IPS-18c (cell line): ENCODE measurements around the gene PBRM1.
"Not testable (repeated sequence)": the region's sequence is repeated elsewhere in the genome, so short reads cannot be mapped to it uniquely, and the experiment has no call there.

Source experiments
- H3K4me3 ChIP-seq: 2 replicates; pipeline ENCODE4 v1.7.0; 2013; ENCODE audit warnings: low read depth, mild to moderate bottlenecking, low read length, moderate library complexity; ENCODE audit not compliant: insufficient read depth
- H3K9me3 ChIP-seq: one replicate; pipeline ENCODE4 v1.6.1; 2013; ENCODE audit warnings: mild to moderate bottlenecking, low read length, moderate library complexity; ENCODE audit not compliant: control insufficient read depth, insufficient read depth

PBRM1 gene

DNA sequence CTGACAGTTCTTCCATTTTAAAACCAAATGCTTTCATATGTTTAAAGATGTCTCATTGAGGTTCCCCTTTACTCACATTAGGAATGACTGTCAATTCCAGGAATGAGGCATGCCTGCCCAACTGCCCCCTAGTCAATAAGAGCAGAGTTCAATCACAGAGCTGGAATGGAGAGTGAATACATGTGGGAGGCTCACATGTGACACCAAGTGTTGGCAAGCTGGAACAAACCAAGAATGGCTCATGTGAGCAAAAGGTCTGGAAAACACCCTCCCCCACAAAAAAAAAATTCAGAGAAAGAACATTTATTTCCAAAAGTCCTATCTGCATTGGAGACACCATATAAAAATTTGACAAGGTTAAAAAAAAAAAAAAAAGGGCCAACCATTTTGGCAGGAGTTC is 3.7 kb downstream of the PBRM1 start:
- no peaks in the 10 kb centered on the region for H3K9me3 ChIP-seq
- H3K4me3 ChIP-seq, result no peak overlapping the region

DNA sequence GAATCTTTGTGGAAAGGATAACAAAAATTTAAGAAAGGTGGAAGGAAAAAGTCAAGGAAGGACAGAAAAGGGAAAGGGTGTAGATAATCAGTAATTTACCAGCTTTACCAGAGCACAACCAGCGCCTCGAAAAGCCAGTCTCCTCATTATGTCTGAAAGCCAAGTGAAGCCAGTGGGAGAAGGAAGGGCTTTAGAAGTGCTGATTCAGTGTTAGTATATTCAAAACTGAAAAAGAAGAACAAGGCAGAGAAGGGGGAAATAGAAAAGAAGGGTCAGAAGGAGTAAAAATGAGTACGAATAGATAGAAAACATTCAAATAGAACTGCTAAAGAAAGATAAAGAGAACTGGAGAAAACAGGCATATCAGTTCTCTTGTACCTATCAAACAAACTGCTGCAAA is 4.1 kb downstream of the PBRM1 start:
- Histone ChIP-seq H3K4me3 (no peak overlapping the region), H3K9me3 (no peaks in the 10 kb centered on the region)

DNA sequence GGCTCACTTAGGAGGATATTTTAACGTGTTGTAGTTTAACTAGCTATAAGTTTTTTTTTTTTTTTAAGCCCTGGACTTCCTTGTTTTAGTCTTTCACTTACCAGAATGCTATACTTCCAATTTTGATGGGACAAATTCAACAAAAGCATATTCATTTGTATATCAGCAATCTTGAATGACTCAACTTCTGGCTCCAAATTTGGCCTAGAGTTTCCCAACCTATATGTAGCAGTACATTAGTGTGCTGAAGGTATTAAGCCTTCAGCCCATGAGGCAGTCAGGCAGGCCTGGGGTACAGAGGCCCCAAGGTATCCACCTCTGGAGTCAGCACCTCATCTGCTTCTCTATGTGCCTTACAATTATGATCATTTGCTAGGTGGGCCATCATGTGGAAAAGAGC is 5.9 kb downstream of the PBRM1 start:
- Histone ChIP-seq H3K4me3 (no peak overlapping the region), H3K9me3 (no peaks in the 10 kb centered on the region)

DNA sequence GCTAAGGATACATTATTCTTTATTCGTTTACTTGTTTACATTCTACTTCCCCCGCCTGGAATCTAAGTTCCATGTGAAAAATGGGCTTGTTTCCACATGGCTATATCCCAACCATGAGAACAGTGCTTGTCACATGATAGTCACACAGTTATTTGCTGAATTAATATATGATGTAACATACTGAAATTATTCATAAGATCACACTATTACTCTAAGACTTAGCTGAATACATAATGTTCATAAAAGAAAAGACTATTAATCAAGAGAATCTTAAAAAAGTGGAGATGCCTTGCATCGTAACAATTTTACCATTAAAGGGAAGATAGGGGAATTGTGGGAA is 6.5 kb downstream of the PBRM1 start:
- Histone ChIP-seq H3K9me3 (no peaks in the 10 kb centered on the region), H3K4me3 (no peak overlapping the region)

DNA sequence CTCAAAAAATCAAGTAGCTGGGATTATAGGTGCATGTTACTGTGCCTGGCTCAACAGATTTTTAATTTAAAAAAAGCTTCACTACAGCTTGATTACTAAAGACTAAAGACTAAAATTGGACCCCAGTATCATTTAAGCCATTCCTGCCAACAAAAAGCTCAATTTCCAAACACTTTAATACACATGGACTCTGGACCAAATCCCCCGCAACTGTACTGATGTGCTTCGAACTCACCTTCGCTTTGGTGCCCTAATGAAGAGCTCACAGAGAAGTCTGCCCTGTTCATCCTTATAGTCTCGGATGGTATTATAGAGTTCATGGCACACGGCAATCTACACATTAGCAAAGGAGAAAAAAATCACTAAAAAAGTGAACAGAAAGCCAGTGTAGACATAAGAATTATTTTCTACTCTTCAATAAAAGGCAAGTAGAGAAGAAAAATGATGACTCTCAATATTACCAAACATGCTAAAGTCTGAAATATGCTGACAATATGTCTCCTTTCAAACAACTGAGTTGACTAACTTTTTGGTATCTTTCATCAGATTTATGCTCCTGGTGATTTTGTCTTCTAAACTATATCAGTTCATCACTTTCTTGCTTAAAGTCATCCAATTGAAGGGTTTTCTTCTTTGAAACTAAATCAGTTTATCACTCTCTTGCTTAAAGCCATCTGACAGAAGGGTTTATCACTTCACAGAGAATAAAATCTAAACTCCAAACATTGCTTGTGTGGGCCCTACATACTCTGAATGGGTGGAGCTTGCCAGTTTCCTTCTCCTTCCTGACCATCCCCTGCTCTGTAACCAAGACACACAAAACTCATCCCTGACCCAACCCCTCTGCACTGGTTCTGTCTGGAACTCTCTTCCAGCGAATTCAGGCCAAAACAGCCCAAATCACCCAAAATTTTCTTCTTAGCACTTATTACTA is 7.2 kb downstream of the PBRM1 start:
- Histone ChIP-seq H3K9me3 (no peaks in the 10 kb centered on the region), H3K4me3 (no peak overlapping the region)

DNA sequence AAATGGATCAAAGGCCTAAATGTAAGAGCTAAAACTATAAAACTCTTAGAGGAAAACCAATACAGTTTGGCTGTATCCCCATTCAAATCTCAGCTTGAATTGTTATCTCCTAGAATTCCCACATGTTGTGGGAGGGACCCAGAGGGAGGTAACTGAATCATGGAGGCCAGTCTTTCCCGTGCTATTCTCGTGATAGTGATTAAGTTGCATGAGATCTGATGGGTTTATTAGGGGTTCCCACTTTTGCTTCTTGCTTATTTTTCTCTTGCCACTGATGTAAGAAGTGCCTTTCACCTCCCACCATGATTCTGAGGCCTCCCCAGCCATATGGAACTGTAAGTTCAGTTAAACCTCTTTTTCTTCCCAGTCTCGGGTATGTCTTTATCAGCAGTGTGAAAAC is 9.5 kb downstream of the PBRM1 start:
- not testable (repeated sequence) for H3K4me3 ChIP-seq, H3K9me3 ChIP-seq

DNA sequence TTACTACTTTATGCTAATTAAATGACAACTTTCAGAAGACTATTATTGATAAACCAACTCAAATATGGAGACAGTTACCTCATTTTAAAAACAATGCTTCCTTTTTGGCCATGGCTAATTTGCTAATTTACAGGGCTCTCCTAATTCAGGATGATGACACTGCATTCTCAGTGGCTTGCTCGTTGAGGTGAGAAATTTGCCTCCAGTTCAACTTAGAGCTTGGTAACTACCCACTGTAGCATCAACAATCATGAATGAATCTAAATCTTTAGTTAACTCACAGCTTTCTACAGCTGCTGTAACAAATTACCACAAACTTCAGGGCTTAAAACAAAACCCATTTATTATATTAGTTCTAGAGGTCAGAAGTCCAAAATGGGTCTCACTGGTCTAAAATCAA is 14.0 kb downstream of the PBRM1 start:
- Histone ChIP-seq H3K9me3 (no peaks in the 10 kb centered on the region), H3K4me3 (no peak overlapping the region)

DNA sequence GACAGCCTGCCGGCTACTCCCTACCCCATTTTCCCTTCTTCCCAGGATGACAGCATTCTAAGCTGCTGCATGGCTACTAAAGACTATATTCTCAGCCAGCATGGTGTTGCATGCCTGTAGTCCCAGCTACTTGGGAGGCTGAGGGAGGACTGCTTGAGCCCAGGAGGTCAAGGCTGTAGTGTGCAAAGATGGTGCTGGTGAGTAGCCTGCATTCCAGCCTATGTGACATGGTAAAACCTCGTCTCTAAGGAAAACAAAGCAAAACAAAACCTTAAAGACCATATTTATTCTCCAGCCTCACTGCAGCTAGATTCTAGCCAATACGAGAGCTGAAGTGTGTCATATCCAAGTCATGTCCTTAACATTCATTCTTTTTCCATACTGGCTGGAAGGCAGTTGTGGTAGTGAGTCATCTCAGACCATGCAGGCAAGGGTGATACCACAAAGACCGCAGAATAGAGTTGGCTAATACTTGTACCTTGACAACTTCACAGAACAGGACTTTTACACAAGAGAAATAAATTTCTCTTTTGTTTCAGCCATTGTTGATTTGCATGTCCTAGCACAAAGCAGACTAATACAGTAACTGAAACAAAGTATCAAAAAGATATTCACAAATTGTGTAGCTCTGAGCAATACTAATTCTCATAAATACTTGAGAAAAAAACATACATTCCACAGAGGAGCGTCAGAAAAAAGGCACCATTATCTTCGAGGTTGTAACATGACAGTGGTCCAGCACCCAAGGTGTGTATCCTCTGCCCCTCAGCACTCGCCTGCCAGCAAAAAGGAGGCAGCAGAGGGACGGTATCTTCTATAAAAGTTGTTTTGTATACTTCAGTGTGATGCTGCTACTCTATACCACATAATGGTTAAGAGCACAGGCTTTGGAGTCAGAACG is 14.8 kb downstream of the PBRM1 start:
- H3K9me3 ChIP-seq, result no peaks in the 10 kb centered on the region
- no peak overlapping the region for H3K4me3 ChIP-seq

DNA sequence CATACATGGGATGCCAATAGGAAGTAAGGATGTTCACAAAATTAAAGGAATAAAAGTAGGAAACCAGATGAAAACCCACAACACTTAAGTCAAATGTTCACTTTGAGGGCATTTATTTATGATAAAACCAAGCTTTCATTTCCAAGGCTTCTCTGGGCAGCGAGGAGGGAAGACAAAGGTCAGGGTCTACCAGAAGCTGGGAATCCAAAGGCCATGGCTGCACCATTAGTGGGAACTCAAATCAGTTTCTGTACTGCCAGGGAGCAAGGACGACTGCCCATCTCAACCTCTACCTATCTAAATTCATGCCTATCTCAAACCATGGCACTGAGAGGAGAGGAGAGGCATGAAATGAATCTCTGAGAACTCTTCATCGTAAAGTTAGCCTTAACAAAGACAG is 22.6 kb downstream of the PBRM1 start:
- no peak overlapping the region for H3K4me3 ChIP-seq
- no peaks in the 10 kb centered on the region for H3K9me3 ChIP-seq

DNA sequence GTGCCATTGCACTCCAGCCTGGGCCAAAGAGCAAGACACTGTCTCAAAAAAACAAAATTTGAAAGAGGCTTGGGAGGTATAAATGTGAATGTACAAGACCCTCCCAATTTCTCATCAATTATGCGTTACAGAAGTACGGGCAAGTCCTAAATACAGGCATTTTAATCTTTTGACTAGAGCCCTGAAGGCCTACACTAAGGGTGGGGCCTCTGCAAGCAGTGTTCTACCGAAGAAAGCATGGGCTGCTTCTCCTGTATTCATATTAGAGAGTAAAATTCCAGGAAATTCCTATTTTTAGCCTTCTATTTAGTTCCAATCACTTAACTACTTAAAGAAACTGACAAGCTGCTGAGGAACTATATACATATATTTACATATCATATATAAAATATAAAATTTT is 25.7 kb downstream of the PBRM1 start:
- no peak overlapping the region for H3K4me3 ChIP-seq
- H3K9me3 ChIP-seq, result no peaks in the 10 kb centered on the region

DNA sequence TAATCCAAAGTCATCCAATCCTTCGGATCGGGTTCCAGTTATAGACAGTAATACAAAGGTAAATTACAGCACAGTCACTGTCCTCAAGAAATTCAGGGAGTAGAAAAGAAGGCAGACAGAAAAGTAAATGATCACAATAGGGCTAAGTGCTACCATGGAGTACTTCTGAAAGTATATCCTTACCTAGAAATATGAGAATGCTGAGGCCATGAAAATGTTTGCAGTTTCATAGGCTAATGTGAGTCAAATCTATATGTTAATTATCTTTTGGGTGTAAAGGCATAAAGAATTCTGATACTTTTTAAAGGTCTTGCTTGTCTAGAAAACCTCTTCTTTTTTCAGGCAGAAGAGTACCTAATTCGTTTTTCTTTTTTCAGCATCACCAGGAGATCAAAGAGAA is 29.8 kb downstream of the PBRM1 start:
- no peak overlapping the region for H3K4me3 ChIP-seq
- no peaks in the 10 kb centered on the region for H3K9me3 ChIP-seq

DNA sequence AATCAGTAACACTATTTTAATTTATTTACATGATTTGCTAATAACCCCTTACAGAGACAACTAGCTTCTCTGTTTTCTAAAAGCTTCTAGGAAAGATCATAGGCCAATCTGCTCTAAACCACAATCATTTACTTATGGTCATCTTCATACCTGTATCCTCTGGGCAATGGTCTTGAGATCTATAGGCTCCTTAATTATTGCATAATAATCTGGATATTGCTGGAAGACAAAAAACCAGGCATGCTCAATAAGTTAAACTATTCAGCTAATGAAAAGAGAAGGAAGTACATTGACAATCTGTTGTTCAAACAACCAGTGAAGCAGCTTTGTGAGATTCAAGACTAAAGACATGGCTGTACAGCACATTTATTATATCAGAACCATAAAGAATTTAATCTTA is 34.1 kb downstream of the PBRM1 start:
- H3K4me3 ChIP-seq, result no peak overlapping the region

DNA sequence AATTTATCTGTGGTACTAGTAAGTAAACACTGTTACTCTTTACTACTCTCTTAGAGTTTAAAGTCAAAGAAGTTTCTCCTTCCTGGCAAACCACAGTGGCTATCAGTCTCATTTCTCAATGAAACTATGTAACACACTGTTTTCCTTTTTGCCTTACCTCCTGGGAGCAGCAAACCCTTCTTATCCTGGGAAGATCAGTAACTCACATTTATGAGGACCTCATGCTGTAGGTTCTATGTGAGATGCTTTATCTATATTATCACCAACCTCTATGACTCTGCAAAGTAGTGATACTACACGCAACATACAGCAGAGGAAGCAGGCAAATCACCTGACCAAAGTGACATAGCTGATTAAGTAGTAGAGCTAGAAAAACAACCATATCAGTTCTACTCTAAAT is 35.3 kb downstream of the PBRM1 start:
- H3K4me3 ChIP-seq, result no peak overlapping the region
- H3K9me3 ChIP-seq, result no peaks in the 10 kb centered on the region

More for the DNA sequence above, 34.1 kb downstream of the PBRM1 start:
- no peaks in the 10 kb centered on the region for H3K9me3 ChIP-seq

DNA sequence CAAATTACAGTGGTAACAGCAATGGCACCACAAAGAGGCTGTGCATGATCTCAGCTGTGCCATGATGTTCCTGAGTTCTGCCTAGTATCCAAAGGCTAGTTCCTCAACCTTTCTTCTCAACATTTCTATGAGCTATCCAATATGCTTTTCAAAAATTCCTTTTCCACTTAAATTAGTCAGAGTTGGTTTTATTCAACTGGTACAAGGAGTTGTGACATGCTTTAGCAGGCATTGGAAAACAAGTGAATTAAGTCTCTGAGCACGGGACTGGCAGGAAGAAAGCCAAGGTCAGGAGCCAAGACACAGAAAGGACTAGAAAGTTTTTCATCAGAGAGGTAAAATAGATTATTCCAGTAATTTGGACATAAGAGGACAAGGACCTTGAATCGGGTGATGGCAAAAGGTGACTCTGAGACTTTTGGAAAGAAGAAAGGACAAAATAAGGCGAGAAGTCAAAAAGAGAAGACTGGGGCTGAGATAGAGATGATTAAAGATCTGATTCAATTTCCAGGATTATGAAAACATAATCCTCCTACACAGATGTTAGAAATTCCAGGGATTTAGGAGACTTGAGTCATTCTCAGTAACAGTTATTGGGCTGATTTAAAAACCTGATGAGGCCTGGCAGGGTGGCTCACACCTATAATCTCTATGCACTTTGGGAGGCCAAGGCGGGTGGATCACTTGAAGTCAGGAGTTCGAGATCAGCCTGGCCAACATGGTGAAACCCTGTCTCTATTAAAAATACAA is 36.1 kb downstream of the PBRM1 start:
- no peak overlapping the region for H3K4me3 ChIP-seq
- H3K9me3 ChIP-seq, result no peaks in the 10 kb centered on the region

DNA sequence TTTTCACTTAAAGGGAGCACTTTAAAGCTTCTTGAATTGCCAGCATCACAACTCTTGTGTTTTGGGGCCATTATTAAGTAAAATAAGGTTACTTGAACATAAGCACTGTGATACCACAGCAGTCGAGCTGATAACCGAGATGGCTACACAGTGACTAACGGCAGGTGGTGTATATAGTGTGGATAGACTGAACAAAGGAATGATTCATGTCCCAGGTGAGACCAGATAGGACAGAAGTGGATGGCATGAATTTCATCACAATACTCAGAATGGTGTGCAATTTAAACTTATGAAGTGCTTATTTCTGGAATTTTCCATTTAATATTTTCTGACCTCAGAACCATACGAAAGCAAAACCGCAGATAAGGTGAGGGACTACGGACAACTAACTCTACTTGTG is 40.2 kb downstream of the PBRM1 start:
- no peak overlapping the region for H3K4me3 ChIP-seq

DNA sequence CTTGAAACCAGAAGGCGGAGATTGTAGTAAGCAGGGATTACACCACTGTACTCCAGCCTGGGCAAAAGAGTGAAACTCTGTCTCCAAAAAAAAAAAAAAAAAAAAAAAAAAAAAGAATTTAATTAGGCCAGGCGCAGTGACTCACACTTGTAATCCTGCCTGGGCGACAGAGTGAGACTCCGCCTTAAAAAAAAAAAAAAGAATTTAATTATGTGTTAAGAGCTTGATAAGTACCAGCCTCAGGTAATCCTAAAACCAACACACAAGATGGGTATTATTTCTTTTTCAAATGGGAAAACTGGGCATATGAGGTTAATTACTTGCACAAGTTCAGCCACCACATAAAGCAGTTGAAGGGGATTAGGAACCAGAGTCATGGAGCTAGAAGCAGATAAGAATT is 49.0 kb downstream of the PBRM1 start:
- Histone ChIP-seq H3K4me3 (no peak overlapping the region), H3K9me3 (no peaks in the 10 kb centered on the region)

More for the DNA sequence above, 40.2 kb downstream of the PBRM1 start:
- no peaks in the 10 kb centered on the region for H3K9me3 ChIP-seq

DNA sequence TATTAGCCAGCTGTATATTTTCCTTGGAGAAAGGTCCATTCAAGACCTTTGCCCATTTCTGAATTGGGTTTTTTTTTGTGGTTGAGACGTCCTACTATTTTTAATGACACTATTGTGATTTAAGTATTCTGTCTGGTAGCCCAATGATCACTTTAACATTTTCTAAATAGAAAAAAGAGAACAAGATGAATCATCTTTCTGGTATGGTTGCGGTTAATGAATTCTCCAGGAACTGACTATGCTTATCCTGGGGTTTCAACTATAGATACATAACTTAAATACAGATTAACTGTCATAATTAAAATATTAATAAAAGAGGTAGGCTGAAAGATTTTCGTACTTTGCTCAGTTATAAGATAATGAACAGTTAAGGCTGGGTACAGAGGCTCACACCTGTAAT is 51.9 kb downstream of the PBRM1 start:
- no peaks in the 10 kb centered on the region for H3K9me3 ChIP-seq
- no peak overlapping the region for H3K4me3 ChIP-seq
